ENCODE data around the gene PNP.

- TF ChIP-seq CTCF (conservative IDR thresholded peaks at IDR 0.05; ENCODE audit: low read depth, low read length) = no peak
- TF ChIP-seq EZH2 (IDR thresholded peaks at IDR 0.05; ENCODE audit: borderline replicate concordance, low read depth, low read length, poor library complexity, severe bottlenecking) = no peak
Observed at GRCh38 chr14:20489093-20489994, 20.1 kb downstream of the PNP start.

All from A673 (cell line).